Gastrocnemius medialis (tissue), 4 donors: ENCODE data around the gene RAB34. TPM values are rescaled to one million over a fixed set of nuclear protein-coding genes. Genes with fewer than 3 reads are reported as not detected.

ENCODE experiments used
- ATAC-seq, 2 donors: fragments of 150-250 bp; one replicate each; pipeline ENCODE4 v1.9.1; 2016
- DNase-seq, 2 donors: peaks; one replicate each; pipeline ENCODE4 v3.0.0-alpha.2; 2019
- H3K27ac ChIP-seq, 4 donors: fragments of 200-600 bp; sonication (generic); 1 replicate in 1 of 4; 2 replicates in 3 of 4; pipeline ENCODE4 v1.5.1; 2016 to 2018; ENCODE audit warnings: mild to moderate bottlenecking in 2 of 4, moderate library complexity in 1 of 4
- H3K27me3 ChIP-seq, 3 donors: fragments of 200-600 bp; sonication (generic) in 2 of 3; 1 replicate in 1 of 3; 2 replicates in 2 of 3; pipeline versions ENCODE4 v1.5.1 to v1.6.0; 2016 to 2019; ENCODE audit warnings: mild to moderate bottlenecking in 1 of 3, moderate library complexity in 1 of 3
- H3K36me3 ChIP-seq, 2 donors: fragments of 200-600 bp; sonication (generic) in 1 of 2; one replicate each; pipeline ENCODE4 v1.5.1; 2017 to 2018
- H3K4me1 ChIP-seq, 2 donors: fragments of 200-600 bp; sonication (generic) in 1 of 2; one replicate each; pipeline ENCODE4 v1.5.1; 2016 to 2017; ENCODE audit warnings: mild to moderate bottlenecking in 2 of 2
- H3K4me3 ChIP-seq, 4 donors: fragments of 200-600 bp; sonication (generic) in 3 of 4; 1 replicate in 1 of 4; 2 replicates in 3 of 4; pipeline ENCODE4 v1.5.1; 2016 to 2019; ENCODE audit warnings: mild to moderate bottlenecking in 2 of 4
- H3K9me3 ChIP-seq, 3 donors: fragments of 200-600 bp; sonication (generic) in 2 of 3; 1 replicate in 1 of 3; 2 replicates in 2 of 3; pipeline ENCODE4 v1.5.1; 2016 to 2019
- POLR2A ChIP-seq, 2 donors: fragments of 450-650 bp; IDR thresholded peaks; one replicate each; pipeline ENCODE4 v1.6.1; 2017; ENCODE audit warnings: antibody characterized with exemption in 2 of 2, mild to moderate bottlenecking in 2 of 2, moderate library complexity in 2 of 2
- in situ Hi-C, 4 donors: fragments of 200-750 bp; cut with MboI; loops; one replicate each; pipeline versions ENCODE4 v1.15.0 to v1.8.0; 2017; ENCODE audit warnings: low sequenced_read_pairs in 4 of 4
- intact Hi-C: fragments of 100-400 bp; cut with DNase I; formaldehyde crosslinking; loops from one replicate; pipeline ENCODE4 v1.15.1; 2023; ENCODE audit warnings: low total_unique reads
- total RNA-seq, 4 donors: library from RNA; depleted of rRNA; stranded (reverse); fragments of >200 nt; gene quantifications; one replicate each; pipeline versions ENCODE4 v1.1.0 to v1.2.3, GENCODE V29; 2016
- TF ChIP-seq, protein P1 (sequence below), 5 experiments: fragments of 450-650 bp in 3 of 5; fragments of 200-600 bp in 2 of 5; sonication (generic) in 2 of 5; IDR thresholded peaks in 4 of 5; conservative IDR thresholded peaks in 1 of 5; 1 replicate in 4 of 5; 2 replicates in 1 of 5; pipeline ENCODE4 v1.5.1; 2016 to 2019; ENCODE audit warnings: antibody characterized with exemption in 5 of 5, mild to moderate bottlenecking in 3 of 5, moderate library complexity in 3 of 5

RAB34 gene
- total RNA-seq, 4 donors from 2014 or later, result 14.9 to 53.3 (median 32.7) TPM

DNA sequence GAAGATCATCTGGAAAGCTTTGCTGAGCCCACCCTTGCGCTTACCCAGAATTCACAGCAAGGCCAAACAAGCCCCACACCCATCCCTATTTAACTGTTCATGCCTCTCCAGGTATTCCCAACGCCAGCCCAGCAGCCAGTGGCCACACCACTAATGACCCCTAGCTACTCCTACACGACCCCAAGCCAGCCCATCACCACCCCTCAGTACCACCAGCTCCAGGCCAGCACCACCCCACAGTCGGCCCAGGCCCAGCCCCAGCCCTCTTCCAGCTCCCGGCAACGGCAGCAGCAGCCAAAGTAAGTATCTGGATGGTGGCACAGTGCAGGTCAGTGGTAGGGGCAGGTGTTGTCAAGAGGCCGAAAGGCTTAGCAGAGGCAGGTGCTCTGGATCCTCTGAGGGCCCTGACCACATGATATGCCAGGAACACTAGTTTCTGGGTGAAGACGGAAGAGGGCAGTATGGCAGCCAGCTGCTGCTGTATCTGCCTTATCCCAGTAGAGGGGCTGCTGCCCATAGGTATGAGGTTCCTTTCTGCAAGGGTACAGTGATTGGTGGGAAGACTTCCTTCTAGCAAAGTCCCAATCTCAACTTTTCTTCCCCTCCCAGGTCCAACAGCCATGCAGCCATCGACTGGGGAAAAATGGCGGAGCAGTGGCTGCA is 16.7 kb downstream of the RAB34 start:
- Histone ChIP-seq H3K4me1 (no peaks in the 10 kb centered on the region), H3K9me3 (no peaks in the 10 kb centered on the region), H3K4me3 (no peak overlapping the region), H3K27me3 (no peaks in the 10 kb centered on the region), H3K36me3 (peaks cover 8 to 89% of the 10 kb centered on the region in 2 donors), H3K27ac (no peak overlapping the region)
- in situ Hi-C loops, result no loop called here
- intact Hi-C loops, result no loop called here
- no peak for ATAC-seq
- DNase-seq, result no peak
- TF ChIP-seq, protein P1, sequence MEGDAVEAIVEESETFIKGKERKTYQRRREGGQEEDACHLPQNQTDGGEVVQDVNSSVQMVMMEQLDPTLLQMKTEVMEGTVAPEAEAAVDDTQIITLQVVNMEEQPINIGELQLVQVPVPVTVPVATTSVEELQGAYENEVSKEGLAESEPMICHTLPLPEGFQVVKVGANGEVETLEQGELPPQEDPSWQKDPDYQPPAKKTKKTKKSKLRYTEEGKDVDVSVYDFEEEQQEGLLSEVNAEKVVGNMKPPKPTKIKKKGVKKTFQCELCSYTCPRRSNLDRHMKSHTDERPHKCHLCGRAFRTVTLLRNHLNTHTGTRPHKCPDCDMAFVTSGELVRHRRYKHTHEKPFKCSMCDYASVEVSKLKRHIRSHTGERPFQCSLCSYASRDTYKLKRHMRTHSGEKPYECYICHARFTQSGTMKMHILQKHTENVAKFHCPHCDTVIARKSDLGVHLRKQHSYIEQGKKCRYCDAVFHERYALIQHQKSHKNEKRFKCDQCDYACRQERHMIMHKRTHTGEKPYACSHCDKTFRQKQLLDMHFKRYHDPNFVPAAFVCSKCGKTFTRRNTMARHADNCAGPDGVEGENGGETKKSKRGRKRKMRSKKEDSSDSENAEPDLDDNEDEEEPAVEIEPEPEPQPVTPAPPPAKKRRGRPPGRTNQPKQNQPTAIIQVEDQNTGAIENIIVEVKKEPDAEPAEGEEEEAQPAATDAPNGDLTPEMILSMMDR (IDR thresholded peaks at IDR 0.05 in 4 of 5, conservative IDR thresholded peaks at IDR 0.05 in 1 of 5), result no peak
- no peak for TF ChIP-seq POLR2A (IDR thresholded peaks at IDR 0.05)

- Histone ChIP-seq H3K36me3 (peaks cover 8 to 96% of the 10 kb centered on the region in 2 donors), H3K4me1 (no peaks in the 10 kb centered on the region), H3K27me3 (no peaks in the 10 kb centered on the region), H3K27ac (no peak overlapping the region), H3K4me3 (no peak overlapping the region), H3K9me3 (no peaks in the 10 kb centered on the region)
- in situ Hi-C loops, result no loop called here
- DNase-seq (no peak), ATAC-seq (no peak)
- intact Hi-C loops, result no loop called here
- no peak for TF ChIP-seq POLR2A (IDR thresholded peaks at IDR 0.05)
- TF ChIP-seq, protein P1 (IDR thresholded peaks at IDR 0.05 in 4 of 5, conservative IDR thresholded peaks at IDR 0.05 in 1 of 5), result no peak
Measured at GRCh38 chr17:28700278-28700677, 17.4 kb downstream of the RAB34 start.

GRCh38 chr17:28698253-28698941 is 19.3 kb downstream of the RAB34 start:
- ATAC-seq, result no peak
- Histone ChIP-seq H3K27ac (no peak overlapping the region), H3K27me3 (no peaks in the 10 kb centered on the region), H3K4me3 (no peak overlapping the region), H3K9me3 (no peaks in the 10 kb centered on the region), H3K4me1 (no peaks in the 10 kb centered on the region), H3K36me3 (peaks cover 8 to 100% of the 10 kb centered on the region in 2 donors)
- intact Hi-C loops, result no loop called here
- in situ Hi-C loops, result no loop called here
- TF ChIP-seq, protein P1 (IDR thresholded peaks at IDR 0.05 in 4 of 5, conservative IDR thresholded peaks at IDR 0.05 in 1 of 5), result no peak
- no peak for TF ChIP-seq POLR2A (IDR thresholded peaks at IDR 0.05)
- DNase-seq, result no peak

- no peak overlapping the region for H3K4me3 ChIP-seq
- no peak overlapping the region for H3K27ac ChIP-seq
- H3K4me1 ChIP-seq, result no peaks in the 10 kb centered on the region
- no peaks in the 10 kb centered on the region for H3K27me3 ChIP-seq
- intact Hi-C loops (no loop called here), in situ Hi-C loops (no loop called here)
- H3K9me3 ChIP-seq, result no peaks in the 10 kb centered on the region
- ATAC-seq (no peak), DNase-seq (no peak)
- no peak for TF ChIP-seq POLR2A (IDR thresholded peaks at IDR 0.05)
- TF ChIP-seq, protein P1 (IDR thresholded peaks at IDR 0.05 in 4 of 5, conservative IDR thresholded peaks at IDR 0.05 in 1 of 5), result no peak
- H3K36me3 ChIP-seq, result peaks cover 19 to 96% of the 10 kb centered on the region in 2 donors
Measured at GRCh38 chr17:28693869-28694268, 23.8 kb downstream of the RAB34 start.
